H9 (cell line): ENCODE results near the gene ABL2. TPM values are rescaled to one million over a fixed set of nuclear protein-coding genes. Genes with fewer than 3 reads are reported as not detected.

Source experiments
- DNase-seq: peaks from one replicate; pipeline ENCODE4 v3.0.0-alpha.2; 2017
- H2AFZ ChIP-seq: one replicate; pipeline ENCODE4 v1.6.1; 2013; ENCODE audit warnings: mild to moderate bottlenecking, low read length, control low read depth, moderate library complexity
- H2AK5ac ChIP-seq: 2 replicates; pipeline ENCODE4 v1.6.1; 2013; ENCODE audit warnings: low read length, control low read depth, mixed read lengths; ENCODE audit not compliant: insufficient read length
- H2BK120ac ChIP-seq: one replicate; pipeline ENCODE4 v1.6.1; 2013; ENCODE audit warnings: low read depth, mild to moderate bottlenecking, low read length, control low read depth, inconsistent platforms; ENCODE audit not compliant: poor library complexity, severe bottlenecking
- H2BK12ac ChIP-seq: 2 replicates; pipeline ENCODE4 v1.6.1; 2013; ENCODE audit warnings: low read length, control low read depth, mixed read lengths, low read depth; ENCODE audit not compliant: insufficient read length
- H2BK15ac ChIP-seq: 2 replicates; pipeline ENCODE4 v1.6.1; 2013; ENCODE audit warnings: low read depth, low read length, control low read depth
- H2BK20ac ChIP-seq: one replicate; pipeline ENCODE4 v1.6.1; 2013; ENCODE audit warnings: low read depth, mild to moderate bottlenecking, low read length, control low read depth, inconsistent platforms; ENCODE audit not compliant: poor library complexity, severe bottlenecking
- H2BK5ac ChIP-seq: 2 replicates; pipeline ENCODE4 v1.6.1; 2013; ENCODE audit warnings: low read length, control low read depth, mixed read lengths; ENCODE audit not compliant: insufficient read length
- H3K14ac ChIP-seq: 2 replicates; pipeline ENCODE4 v1.6.1; 2013; ENCODE audit warnings: low read length, control low read depth; ENCODE audit not compliant: insufficient read depth
- H3K18ac ChIP-seq: 2 replicates; pipeline ENCODE4 v1.6.1; 2013; ENCODE audit warnings: low read depth, mild to moderate bottlenecking, mixed read lengths, low read length, control low read depth; ENCODE audit not compliant: insufficient read length
- H3K23ac ChIP-seq: 2 replicates; pipeline ENCODE4 v1.6.1; 2013; ENCODE audit warnings: low read length, control low read depth, mixed read lengths, low read depth; ENCODE audit not compliant: insufficient read length
- H3K23me2 ChIP-seq: 2 replicates; pipeline ENCODE4 v1.6.1; 2013; ENCODE audit warnings: low read depth, mild to moderate bottlenecking, mixed read lengths, low read length, control low read depth; ENCODE audit not compliant: insufficient read length, poor library complexity, severe bottlenecking
- H3K27ac ChIP-seq: 2 replicates; pipeline ENCODE4 v1.5.1; 2013; ENCODE audit warnings: low read length, control low read depth, mixed read lengths, low read depth; ENCODE audit not compliant: insufficient read length
- H3K27me3 ChIP-seq: 2 replicates; pipeline ENCODE4 v1.6.1; 2013; ENCODE audit warnings: low read length, control low read depth, inconsistent platforms; ENCODE audit not compliant: insufficient read depth
- H3K4ac ChIP-seq: 2 replicates; pipeline ENCODE4 v1.6.1; 2013; ENCODE audit warnings: low read depth, mild to moderate bottlenecking, control low read depth, inconsistent platforms, low read length, moderate library complexity
- H3K4me1 ChIP-seq: 2 replicates; pipeline ENCODE4 v1.6.1; 2013; ENCODE audit warnings: low read length, control low read depth, inconsistent platforms; ENCODE audit not compliant: insufficient read depth
- H3K4me2 ChIP-seq: 2 replicates; pipeline ENCODE4 v1.6.1; 2013; ENCODE audit warnings: low read length, control low read depth, mixed read lengths; ENCODE audit not compliant: insufficient read length, insufficient read depth
- H3K56ac ChIP-seq: 2 replicates; pipeline ENCODE4 v1.6.1; 2013; ENCODE audit warnings: low read depth, mild to moderate bottlenecking, mixed read lengths, low read length, control low read depth; ENCODE audit not compliant: insufficient read length
- H3K79me1 ChIP-seq: 2 replicates; pipeline ENCODE4 v1.6.1; 2013; ENCODE audit warnings: low read depth, mild to moderate bottlenecking, moderate library complexity, low read length, control low read depth, inconsistent platforms; ENCODE audit not compliant: insufficient read depth, poor library complexity, severe bottlenecking
- H3K79me2 ChIP-seq: 2 replicates; pipeline ENCODE4 v1.6.1; 2013; ENCODE audit warnings: low read length, control low read depth, inconsistent platforms; ENCODE audit not compliant: insufficient read depth
- H3K9ac ChIP-seq: 2 replicates; pipeline ENCODE4 v1.6.1; 2013; ENCODE audit warnings: low read length, control low read depth, mixed read lengths; ENCODE audit not compliant: insufficient read length; ENCODE audit errors: extremely low read depth
- H3K9me3 ChIP-seq: one replicate; pipeline ENCODE4 v1.6.1; 2013; ENCODE audit warnings: low read depth, low read length, inconsistent platforms; ENCODE audit not compliant: control insufficient read depth
- H3T11ph ChIP-seq: one replicate; pipeline ENCODE4 v1.6.1; 2013; ENCODE audit warnings: mild to moderate bottlenecking, low read length, control low read depth, inconsistent platforms
- H4K20me1 ChIP-seq: one replicate; pipeline ENCODE4 v1.6.1; 2013; ENCODE audit not compliant: control insufficient read depth, insufficient read length, insufficient read depth
- H4K5ac ChIP-seq: 2 replicates; pipeline ENCODE4 v1.6.1; 2013; ENCODE audit warnings: low read depth, mild to moderate bottlenecking, mixed read lengths, low read length, control low read depth; ENCODE audit not compliant: insufficient read length
- H4K8ac ChIP-seq: replicated peaks from 2 replicates; pipeline ENCODE4 v1.6.1; 2013; ENCODE audit warnings: low read length, control low read depth, mixed read lengths, low read depth; ENCODE audit not compliant: insufficient read length
- H4K91ac ChIP-seq: 2 replicates; pipeline ENCODE4 v1.6.1; 2013; ENCODE audit warnings: low read depth, mild to moderate bottlenecking, moderate library complexity, mixed read lengths, low read length, control low read depth; ENCODE audit not compliant: insufficient read length
- H3K27ac Mint-ChIP-seq, 3 experiments: 2 replicates in 2 of 3; 3 replicates in 1 of 3; pipeline ENCODE4 v1.8.0; 2020 to 2021; ENCODE audit warnings: mixed read lengths in 3 of 3, mild to moderate bottlenecking in 1 of 3, moderate library complexity in 1 of 3
- H3K27me3 Mint-ChIP-seq: 2 replicates; pipeline ENCODE4 v1.8.0; 2021; ENCODE audit warnings: low read depth, mild to moderate bottlenecking, moderate library complexity, mixed read lengths
- H3K36me3 Mint-ChIP-seq, 3 experiments: 2 replicates in 2 of 3; 3 replicates in 1 of 3; pipeline ENCODE4 v1.8.0; 2020 to 2021; ENCODE audit warnings: low read depth in 3 of 3, mixed read lengths in 3 of 3; ENCODE audit not compliant: insufficient read depth in 1 of 3
- H3K4me1 Mint-ChIP-seq, 2 experiments: 2 replicates each; pipeline ENCODE4 v1.8.0; 2020; ENCODE audit warnings: mixed read lengths in 2 of 2
- H3K4me3 Mint-ChIP-seq, 2 experiments: 2 replicates in 1 of 2; 3 replicates in 1 of 2; pipeline ENCODE4 v1.8.0; 2020 to 2021; ENCODE audit warnings: mild to moderate bottlenecking in 2 of 2, mixed read lengths in 2 of 2, moderate library complexity in 1 of 2
- H3K9me3 Mint-ChIP-seq, 2 experiments: 2 replicates in 1 of 2; 3 replicates in 1 of 2; pipeline ENCODE4 v1.8.0; 2020; ENCODE audit warnings: mild to moderate bottlenecking in 2 of 2, mixed read lengths in 2 of 2, moderate library complexity in 1 of 2
- CTCF ChIP-seq: fragments of 200-600 bp; sonication (generic); conservative IDR thresholded peaks from 3 replicates; pipeline ENCODE4 v1.8.0; 2021; ENCODE audit warnings: antibody characterized with exemption, mild to moderate bottlenecking
- WGBS: extraction: QIAGEN DNeasy Blood & Tissue Kit; methylation state at CpG from one replicate; pipeline ENCODE4 v1.1.7; 2013; ENCODE audit warnings: missing lambda C conversion rate, low lambda C conversion rate, mixed read lengths; ENCODE audit not compliant: insufficient read length; ENCODE audit errors: extremely low coverage; 5-methylcytosine and 5-hydroxymethylcytosine counted together
- total RNA-seq: library from RNA; stranded (reverse); gene quantifications from 2 replicates; pipeline ENCODE4 v1.2.1, GENCODE V29; 2021

The ABL2 gene
- total RNA-seq, 1 experiment from 2014 or later: 21.2 TPM

GRCh38 chr1:179251675-179252074, 22.2 kb upstream of the ABL2 start:
- no peaks in the 10 kb centered on the region for H3K4me1 Mint-ChIP-seq
- no peak overlapping the region for H2AK5ac ChIP-seq
- no peak overlapping the region for H3T11ph ChIP-seq
- H3K27me3 ChIP-seq: no peaks in the 10 kb centered on the region
- no peaks in the 10 kb centered on the region for H3K4me1 ChIP-seq
- H2BK120ac ChIP-seq: no peak overlapping the region
- no CpG with 5 or more reads among the region's 1 CpG for WGBS
- DNase-seq: no peak
- no peaks in the 10 kb centered on the region for H3K36me3 Mint-ChIP-seq
- H3K9ac ChIP-seq: no peak overlapping the region
- H2BK12ac ChIP-seq: no peak overlapping the region
- H3K14ac ChIP-seq: no peak overlapping the region
- no peaks in the 10 kb centered on the region; the same call in 1 of the 2 replicates for H3K27me3 Mint-ChIP-seq
- no peak overlapping the region for H3K18ac ChIP-seq
- H4K5ac ChIP-seq: no peak overlapping the region
- no peak overlapping the region for H3K27ac ChIP-seq
- H3K9me3 Mint-ChIP-seq: no peaks in the 10 kb centered on the region
- no peak overlapping the region for H3K4me3 Mint-ChIP-seq
- no peak overlapping the region for H2BK15ac ChIP-seq
- H2AFZ ChIP-seq: no peak overlapping the region
- no peak overlapping the region for H4K91ac ChIP-seq
- H3K79me2 ChIP-seq: no peaks in the 10 kb centered on the region
- no peaks in the 10 kb centered on the region for H3K79me1 ChIP-seq
- H3K4me2 ChIP-seq: no peak overlapping the region
- H2BK5ac ChIP-seq: no peak overlapping the region
- no peak overlapping the region for H3K56ac ChIP-seq
- no peak overlapping the region for H4K8ac ChIP-seq
- no peak overlapping the region for H3K23ac ChIP-seq
- H2BK20ac ChIP-seq: no peak overlapping the region
- H3K4ac ChIP-seq: no peak overlapping the region
- H3K23me2 ChIP-seq: no peaks in the 10 kb centered on the region
- H3K9me3 ChIP-seq: no peaks in the 10 kb centered on the region
- H4K20me1 ChIP-seq: no peaks in the 10 kb centered on the region
- peak; percentile 62 for TF ChIP-seq CTCF
- no peak overlapping the region for H3K27ac Mint-ChIP-seq
